Spleen (tissue), 7 donors: Measurements from ENCODE around the gene WDFY2.

Experiments used
- POLR2A ChIP-seq, 3 donors: fragments of 450-650 bp; IDR thresholded peaks; one replicate each; pipeline ENCODE4 v1.5.1; 2017; ENCODE audit warnings: antibody characterized with exemption in 3 of 3, mild to moderate bottlenecking in 1 of 3
- POLR2AphosphoS5 ChIP-seq, 3 donors: sonication (generic); formaldehyde crosslinking; IDR thresholded peaks; one replicate each; pipeline ENCODE4 v1.5.1; 2017; ENCODE audit warnings: antibody characterized with exemption in 3 of 3
- TF ChIP-seq, protein P1 (sequence below), 11 experiments: fragments of 200-600 bp in 7 of 11; fragments of 450-650 bp in 4 of 11; sonication (generic) in 4 of 11; IDR thresholded peaks in 8 of 11; conservative IDR thresholded peaks in 3 of 11; 1 replicate in 7 of 11; 2 replicates in 4 of 11; pipeline versions ENCODE4 v1.4.0 to v1.8.0; 2016 to 2021; ENCODE audit warnings: antibody characterized with exemption in 11 of 11, inconsistent platforms in 4 of 11, mild to moderate bottlenecking in 1 of 11
- donor health status: DM: no; HTN: no; CAD: no; lungs with moderate emphysema.
- donor health status: DM: no; HTN: no; CAD: no.
- donor health status: DM: no; HTN: no; CAD: no.

GRCh38 chr13:51559946-51560735 is 24.1 kb upstream of the WDFY2 start:
- TF ChIP-seq, protein P1, sequence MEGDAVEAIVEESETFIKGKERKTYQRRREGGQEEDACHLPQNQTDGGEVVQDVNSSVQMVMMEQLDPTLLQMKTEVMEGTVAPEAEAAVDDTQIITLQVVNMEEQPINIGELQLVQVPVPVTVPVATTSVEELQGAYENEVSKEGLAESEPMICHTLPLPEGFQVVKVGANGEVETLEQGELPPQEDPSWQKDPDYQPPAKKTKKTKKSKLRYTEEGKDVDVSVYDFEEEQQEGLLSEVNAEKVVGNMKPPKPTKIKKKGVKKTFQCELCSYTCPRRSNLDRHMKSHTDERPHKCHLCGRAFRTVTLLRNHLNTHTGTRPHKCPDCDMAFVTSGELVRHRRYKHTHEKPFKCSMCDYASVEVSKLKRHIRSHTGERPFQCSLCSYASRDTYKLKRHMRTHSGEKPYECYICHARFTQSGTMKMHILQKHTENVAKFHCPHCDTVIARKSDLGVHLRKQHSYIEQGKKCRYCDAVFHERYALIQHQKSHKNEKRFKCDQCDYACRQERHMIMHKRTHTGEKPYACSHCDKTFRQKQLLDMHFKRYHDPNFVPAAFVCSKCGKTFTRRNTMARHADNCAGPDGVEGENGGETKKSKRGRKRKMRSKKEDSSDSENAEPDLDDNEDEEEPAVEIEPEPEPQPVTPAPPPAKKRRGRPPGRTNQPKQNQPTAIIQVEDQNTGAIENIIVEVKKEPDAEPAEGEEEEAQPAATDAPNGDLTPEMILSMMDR (IDR thresholded peaks at IDR 0.05 in 8 of 11, conservative IDR thresholded peaks at IDR 0.05 in 3 of 11): no peak
- no peak for TF ChIP-seq POLR2A (IDR thresholded peaks at IDR 0.05)
- no peak for TF ChIP-seq POLR2AphosphoS5 (IDR thresholded peaks at IDR 0.05)
